ENCODE data around the gene PKP3. TPM values are rescaled to one million over a fixed set of nuclear protein-coding genes. Genes with fewer than 3 reads are reported as not detected.
A peak's percentile ranks its signal among the peaks of the same experiment; 100 is the strongest.
"Not testable (repeated sequence)": the region's sequence is repeated elsewhere in the genome, so short reads cannot be mapped to it uniquely, and the experiment has no call there.

The PKP3 gene
- total and polyA plus RNA-seq, 2 donors from 2014 or later: 1.9 to 3.6 TPM

- peak overlapping the region; percentile 20 to 43 for H3K27ac ChIP-seq (ENCODE audit: low read depth in 2 of 2, low read length in 2 of 2)
- DNase-seq (peak in 2 of 5 donors; percentile 49 to 68), FAIRE-seq (no peak)
- no peak overlapping the region for H3K4me3 ChIP-seq (ENCODE audit: low read length in 3 of 3)
- peaks cover 0 to 35% (median 10%) of the 10 kb centered on the region in 3 donors for H3K4me1 ChIP-seq (ENCODE audit: control insufficient read depth in 2 of 3, insufficient read depth in 2 of 3, low read depth in 1 of 3, low read length in 3 of 3)
- H3K9me3 ChIP-seq (ENCODE audit: control insufficient read depth in 2 of 3, insufficient read depth in 1 of 3, low read length in 3 of 3): no peaks in the 10 kb centered on the region
- TF ChIP-seq CTCF (IDR thresholded peaks at IDR 0.05; ENCODE audit: borderline replicate concordance, extremely low read depth, insufficient read depth): no peak
- H3K27me3 ChIP-seq (ENCODE audit: control insufficient read depth, insufficient read depth, low read length): no peaks in the 10 kb centered on the region
- intact Hi-C loops (cut with DNase I): no loop called here
- H3K9ac ChIP-seq (ENCODE audit: low read length in 3 of 3): no peak overlapping the region
- no peaks in the 10 kb centered on the region for H3K36me3 ChIP-seq (ENCODE audit: control insufficient read depth in 2 of 3, insufficient read depth in 3 of 3, low read length in 3 of 3)
These were observed 15.1 kb downstream of the PKP3 start for GRCh38 chr11:409008-409599.

GRCh38 chr11:409600-410483, 15.8 kb downstream of the PKP3 start:
- no peak for TF ChIP-seq CTCF (IDR thresholded peaks at IDR 0.05; ENCODE audit: borderline replicate concordance, extremely low read depth, insufficient read depth)
- Histone ChIP-seq H3K9ac (ENCODE audit: low read length in 3 of 3) (no peak overlapping the region), H3K4me1 (ENCODE audit: control insufficient read depth in 2 of 3, insufficient read depth in 2 of 3, low read depth in 1 of 3, low read length in 3 of 3) (peaks cover 0 to 38% (median 10%) of the 10 kb centered on the region in 3 donors), H3K27ac (ENCODE audit: low read depth in 2 of 2, low read length in 2 of 2) (peak overlapping the region; percentile 20 to 43), H3K36me3 (ENCODE audit: control insufficient read depth in 2 of 3, insufficient read depth in 3 of 3, low read length in 3 of 3) (no peaks in the 10 kb centered on the region), H3K9me3 (ENCODE audit: control insufficient read depth in 2 of 3, insufficient read depth in 1 of 3, low read length in 3 of 3) (no peaks in the 10 kb centered on the region), H3K4me3 (ENCODE audit: low read length in 3 of 3) (no peak overlapping the region), H3K27me3 (ENCODE audit: control insufficient read depth, insufficient read depth, low read length) (no peaks in the 10 kb centered on the region)
- DNase-seq: peak in 1 of 5 donors; percentile 71
- no peak for FAIRE-seq
- intact Hi-C loops (cut with DNase I): no loop called here

- H3K27me3 ChIP-seq (ENCODE audit: control insufficient read depth, insufficient read depth, low read length); DNase-seq; intact Hi-C loops (cut with DNase I); H3K36me3 ChIP-seq (ENCODE audit: control insufficient read depth in 2 of 3, insufficient read depth in 3 of 3, low read length in 3 of 3); H3K4me3 ChIP-seq (ENCODE audit: low read length in 3 of 3); H3K9me3 ChIP-seq (ENCODE audit: control insufficient read depth in 2 of 3, insufficient read depth in 1 of 3, low read length in 3 of 3); FAIRE-seq; H3K27ac ChIP-seq (ENCODE audit: low read depth in 2 of 2, low read length in 2 of 2); H3K9ac ChIP-seq (ENCODE audit: low read length in 3 of 3): not testable (repeated sequence)
- H3K4me1 ChIP-seq (ENCODE audit: control insufficient read depth in 2 of 3, insufficient read depth in 2 of 3, low read depth in 1 of 3, low read length in 3 of 3): peaks cover 0 to 45% (median 13%) of the 10 kb centered on the region in 3 donors
These were observed 16.7 kb downstream of the PKP3 start for GRCh38 chr11:410711-411110.

GRCh38 chr11:411520-411919, 17.5 kb downstream of the PKP3 start:
- intact Hi-C loops (cut with DNase I); FAIRE-seq: not testable (repeated sequence)
- H3K4me1 ChIP-seq (ENCODE audit: control insufficient read depth in 2 of 3, insufficient read depth in 2 of 3, low read depth in 1 of 3, low read length in 3 of 3): peaks cover 0 to 47% (median 15%) of the 10 kb centered on the region in 3 donors

More at GRCh38 chr11:411520-411919, 17.5 kb downstream of the PKP3 start:
- peak in 2 of 5 donors; percentile 52 to 67 for DNase-seq
- H3K4me3 ChIP-seq (ENCODE audit: low read length in 3 of 3); H3K9me3 ChIP-seq (ENCODE audit: control insufficient read depth in 2 of 3, insufficient read depth in 1 of 3, low read length in 3 of 3); H3K9ac ChIP-seq (ENCODE audit: low read length in 3 of 3); H3K36me3 ChIP-seq (ENCODE audit: control insufficient read depth in 2 of 3, insufficient read depth in 3 of 3, low read length in 3 of 3); H3K27me3 ChIP-seq (ENCODE audit: control insufficient read depth, insufficient read depth, low read length); H3K27ac ChIP-seq (ENCODE audit: low read depth in 2 of 2, low read length in 2 of 2): not testable (repeated sequence)
